Inflammatory macrophage treated with lipopolysaccharide for 1 hour (primary cell): ENCODE data around the gene TEX14.
"Not testable (repeated sequence)": the region's sequence is repeated elsewhere in the genome, so short reads cannot be mapped to it uniquely, and the experiment has no call there.

ENCODE experiments used
- DNase-seq, 2 donors: peaks; one replicate each; pipeline ENCODE4 v3.0.0-alpha.2; 2020 to 2022

Gene TEX14

GRCh38 chr17:58555109-58555508 lies 136.7 kb downstream of the TEX14 start:
- not testable (repeated sequence) for DNase-seq

- DNase-seq: no peak
These were observed 150.6 kb downstream of the TEX14 start for GRCh38 chr17:58541249-58541648.

- no peak for DNase-seq
These were observed 152.1 kb downstream of the TEX14 start for GRCh38 chr17:58539698-58540097.

- no peak for DNase-seq
These were observed 152.9 kb downstream of the TEX14 start for GRCh38 chr17:58538811-58539409.

GRCh38 chr17:58537266-58537665 lies 154.6 kb downstream of the TEX14 start:
- no peak for DNase-seq

GRCh38 chr17:58536542-58536941 lies 155.3 kb downstream of the TEX14 start:
- no peak for DNase-seq

GRCh38 chr17:58535431-58535830 lies 156.4 kb downstream of the TEX14 start:
- DNase-seq: no peak

GRCh38 chr17:58534901-58535421 lies 156.9 kb downstream of the TEX14 start:
- DNase-seq: peak; percentile 87 to 93

GRCh38 chr17:58534331-58534730 lies 157.5 kb downstream of the TEX14 start:
- no peak for DNase-seq

- no peak for DNase-seq
These were observed 158.1 kb downstream of the TEX14 start for GRCh38 chr17:58533616-58534188.

- DNase-seq: no peak
These were observed 159.3 kb downstream of the TEX14 start for GRCh38 chr17:58532555-58532951.

- peak in 1 of 2 donors; percentile 44 for DNase-seq
These were observed 159.9 kb downstream of the TEX14 start for GRCh38 chr17:58531661-58532554.

- DNase-seq: no peak
These were observed 160.7 kb downstream of the TEX14 start for GRCh38 chr17:58531122-58531521.

GRCh38 chr17:58530655-58531054 lies 161.2 kb downstream of the TEX14 start:
- DNase-seq: no peak

- DNase-seq: no peak
These were observed 162.6 kb downstream of the TEX14 start for GRCh38 chr17:58529275-58529674.

GRCh38 chr17:58528443-58528842 lies 163.4 kb downstream of the TEX14 start:
- no peak for DNase-seq

GRCh38 chr17:58527949-58528348 lies 163.9 kb downstream of the TEX14 start:
- DNase-seq: peak; percentile 50 to 52

GRCh38 chr17:58527306-58527705 lies 164.5 kb downstream of the TEX14 start:
- DNase-seq: no peak

GRCh38 chr17:58525239-58525638 lies 166.6 kb downstream of the TEX14 start:
- DNase-seq: no peak

- no peak for DNase-seq
These were observed 170.2 kb downstream of the TEX14 start for GRCh38 chr17:58521680-58522079.

- peak in 1 of 2 donors; percentile 43 for DNase-seq
These were observed 170.9 kb downstream of the TEX14 start for GRCh38 chr17:58520843-58521430.

GRCh38 chr17:58517928-58518609 lies 173.8 kb downstream of the TEX14 start:
- peak; percentile 99 to 100 for DNase-seq
